Measurements from ENCODE around the gene PDZD2.
"Not testable (repeated sequence)": the region's sequence is repeated elsewhere in the genome, so short reads cannot be mapped to it uniquely, and the experiment has no call there.

Gene PDZD2

DNA sequence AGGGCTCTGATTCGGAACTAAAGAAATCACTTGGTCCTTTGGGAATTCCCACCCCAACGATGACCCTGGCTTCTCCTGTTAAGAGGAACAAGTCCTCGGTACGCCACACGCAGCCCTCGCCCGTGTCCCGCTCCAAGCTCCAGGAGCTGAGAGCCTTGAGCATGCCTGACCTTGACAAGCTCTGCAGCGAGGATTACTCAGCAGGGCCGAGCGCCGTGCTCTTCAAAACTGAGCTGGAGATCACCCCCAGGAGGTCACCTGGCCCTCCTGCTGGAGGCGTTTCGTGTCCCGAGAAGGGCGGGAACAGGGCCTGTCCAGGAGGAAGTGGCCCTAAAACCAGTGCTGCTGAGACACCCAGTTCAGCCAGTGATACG lies 451.8 kb downstream of the PDZD2 start:
- DNase-seq (ENCODE audit: extremely low read depth in 1 of 2, low read depth in 1 of 2): no peak

DNA sequence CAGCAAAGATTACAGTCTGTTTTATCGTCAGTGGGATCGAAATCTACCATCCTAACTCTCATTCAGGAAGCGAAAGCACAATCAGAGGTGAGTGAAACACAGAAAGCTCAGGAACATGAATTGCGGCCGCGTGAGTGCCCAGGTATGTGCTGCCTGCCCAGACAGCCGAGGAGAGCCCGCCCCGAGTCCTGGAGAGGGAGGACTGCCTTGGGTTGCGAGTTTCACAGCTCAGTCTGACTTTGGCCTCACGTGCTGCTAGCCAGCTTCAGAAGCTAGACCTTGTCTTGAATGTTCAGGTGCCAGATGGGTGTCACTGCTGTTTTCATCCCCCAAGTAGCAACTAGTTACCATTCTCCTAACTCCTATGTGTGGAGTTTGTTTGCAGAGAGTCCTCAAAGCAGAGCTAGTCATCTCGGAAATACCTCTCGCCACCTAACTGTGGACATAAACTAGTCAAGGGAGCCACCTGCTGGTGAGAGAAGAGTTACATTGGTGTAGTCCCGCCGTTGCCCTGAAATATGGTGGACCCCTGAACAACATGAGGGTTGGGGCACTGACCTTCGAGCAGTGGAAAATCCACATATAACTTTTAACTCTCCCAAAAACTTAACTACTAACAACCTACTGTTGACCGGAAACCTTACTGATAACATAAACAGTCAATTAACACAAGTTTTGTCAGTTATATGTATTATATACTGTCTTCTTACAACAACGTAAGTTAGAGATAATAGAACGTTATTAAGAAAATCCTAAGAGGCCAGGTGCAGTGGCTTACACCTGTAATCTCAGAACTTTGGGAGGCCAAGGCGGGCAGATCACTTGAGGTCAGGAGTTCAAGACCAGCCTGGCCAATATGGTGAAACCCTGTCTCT lies 454.2 kb downstream of the PDZD2 start:
- DNase-seq (ENCODE audit: extremely low read depth in 1 of 2, low read depth in 1 of 2): peak; percentile 26 to 40

DNA sequence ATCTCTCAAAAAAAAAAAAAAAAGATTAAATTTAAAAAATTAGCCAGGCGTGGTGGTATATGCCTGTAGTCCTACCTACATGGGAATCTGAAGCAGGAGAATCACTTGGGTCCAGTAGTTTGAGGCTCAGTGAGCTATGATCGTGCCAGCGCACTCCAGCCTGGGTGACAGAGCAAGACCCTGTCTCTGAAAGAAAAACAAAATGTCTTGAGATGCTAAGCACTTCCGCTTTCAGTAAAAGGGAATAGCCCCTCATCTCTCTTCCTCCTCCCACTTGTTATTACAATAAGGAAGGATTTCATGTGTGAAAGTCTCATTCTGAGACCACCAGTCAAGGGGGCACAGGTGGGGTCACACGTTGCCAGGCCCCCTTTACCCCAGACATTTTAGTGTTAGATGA lies 455.8 kb downstream of the PDZD2 start:
- DNase-seq (ENCODE audit: extremely low read depth in 1 of 2, low read depth in 1 of 2): no peak

DNA sequence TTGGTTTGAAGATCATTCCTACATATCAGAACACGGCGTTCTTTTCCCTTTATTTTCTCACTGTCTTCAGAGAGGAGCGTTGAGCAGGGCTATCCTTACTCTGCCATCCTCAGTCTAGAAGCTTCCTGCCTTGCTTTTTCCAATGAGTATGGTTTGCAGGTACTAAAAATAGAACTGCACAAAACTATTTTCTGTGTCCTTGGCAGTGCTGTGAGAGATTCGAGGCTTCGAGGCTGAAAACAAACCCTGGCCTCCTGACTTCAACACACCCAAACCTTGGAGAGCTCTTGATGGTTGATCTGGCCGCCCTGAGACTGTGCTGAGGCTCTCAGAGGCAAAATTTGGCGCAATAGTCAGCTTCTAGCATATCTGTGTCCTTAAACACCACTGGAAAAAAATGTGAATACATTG lies 456.3 kb downstream of the PDZD2 start:
- no peak for DNase-seq (ENCODE audit: extremely low read depth in 1 of 2, low read depth in 1 of 2)

DNA sequence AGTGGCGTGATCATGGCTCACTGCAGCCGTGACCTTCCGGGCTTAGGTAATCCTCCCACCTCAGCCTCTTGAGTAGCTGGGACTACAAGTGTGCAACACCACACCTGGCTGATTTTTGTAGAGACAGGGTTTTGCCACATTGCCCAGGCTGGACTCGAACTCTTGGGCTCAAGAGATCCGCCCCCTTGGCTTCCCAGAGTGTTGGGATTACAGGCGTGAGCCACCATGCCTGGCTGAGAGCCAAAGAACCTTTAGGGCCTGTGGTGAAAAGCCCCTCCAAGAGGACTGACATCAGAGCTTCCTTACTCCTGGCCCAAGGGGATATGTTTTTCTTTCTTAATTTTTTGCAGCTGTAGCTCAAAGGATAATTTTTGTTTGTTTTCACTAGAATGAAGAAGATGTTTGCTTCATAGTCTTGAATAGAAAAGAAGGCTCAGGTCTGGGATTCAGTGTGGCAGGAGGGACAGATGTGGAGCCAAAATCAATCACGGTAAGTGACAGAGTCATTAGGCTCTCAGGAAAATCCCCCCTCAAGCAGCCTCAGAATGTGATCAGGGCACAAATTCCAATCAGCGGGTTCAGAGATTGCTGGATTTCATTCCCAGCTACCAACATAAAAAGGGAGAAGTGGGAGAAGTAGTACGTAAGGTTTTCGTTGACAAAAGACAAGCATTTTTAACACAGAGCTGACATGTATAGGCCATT lies 458.1 kb downstream of the PDZD2 start:
- no peak for DNase-seq (ENCODE audit: extremely low read depth in 1 of 2, low read depth in 1 of 2)

DNA sequence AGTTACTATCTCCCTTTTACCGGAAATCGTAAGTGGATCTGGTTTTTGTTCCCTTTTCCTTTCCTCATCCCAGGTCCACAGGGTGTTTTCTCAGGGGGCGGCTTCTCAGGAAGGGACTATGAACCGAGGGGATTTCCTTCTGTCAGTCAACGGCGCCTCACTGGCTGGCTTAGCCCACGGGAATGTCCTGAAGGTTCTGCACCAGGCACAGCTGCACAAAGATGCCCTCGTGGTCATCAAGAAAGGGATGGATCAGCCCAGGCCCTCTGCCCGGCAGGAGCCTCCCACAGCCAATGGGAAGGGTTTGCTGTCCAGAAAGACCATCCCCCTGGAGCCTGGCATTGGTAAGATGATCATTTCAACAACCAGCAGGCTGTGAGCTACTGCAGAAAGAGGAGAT lies 459.4 kb downstream of the PDZD2 start:
- no peak for DNase-seq (ENCODE audit: extremely low read depth in 1 of 2, low read depth in 1 of 2)

DNA sequence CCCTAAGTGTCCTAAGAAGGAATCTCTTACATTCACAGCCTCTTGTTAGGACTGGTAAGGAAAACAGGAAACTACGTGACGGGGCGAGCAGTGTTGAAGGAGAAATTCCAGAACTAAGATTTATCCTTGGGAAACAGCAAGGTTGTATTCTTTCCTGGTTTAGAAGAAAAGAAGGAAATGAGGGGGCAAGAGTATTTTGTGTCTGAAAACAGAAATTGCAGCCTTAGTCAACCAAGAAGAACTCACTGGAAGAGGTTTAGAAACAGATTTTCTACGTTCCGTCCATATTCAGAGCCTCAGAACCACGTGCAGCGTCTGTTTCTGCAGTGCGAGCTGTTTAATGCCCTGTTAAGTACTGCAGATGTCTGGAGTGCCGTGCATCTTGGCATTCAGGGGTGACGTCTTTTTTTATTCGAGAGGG lies 460.0 kb downstream of the PDZD2 start:
- no peak for DNase-seq (ENCODE audit: extremely low read depth in 1 of 2, low read depth in 1 of 2)

DNA sequence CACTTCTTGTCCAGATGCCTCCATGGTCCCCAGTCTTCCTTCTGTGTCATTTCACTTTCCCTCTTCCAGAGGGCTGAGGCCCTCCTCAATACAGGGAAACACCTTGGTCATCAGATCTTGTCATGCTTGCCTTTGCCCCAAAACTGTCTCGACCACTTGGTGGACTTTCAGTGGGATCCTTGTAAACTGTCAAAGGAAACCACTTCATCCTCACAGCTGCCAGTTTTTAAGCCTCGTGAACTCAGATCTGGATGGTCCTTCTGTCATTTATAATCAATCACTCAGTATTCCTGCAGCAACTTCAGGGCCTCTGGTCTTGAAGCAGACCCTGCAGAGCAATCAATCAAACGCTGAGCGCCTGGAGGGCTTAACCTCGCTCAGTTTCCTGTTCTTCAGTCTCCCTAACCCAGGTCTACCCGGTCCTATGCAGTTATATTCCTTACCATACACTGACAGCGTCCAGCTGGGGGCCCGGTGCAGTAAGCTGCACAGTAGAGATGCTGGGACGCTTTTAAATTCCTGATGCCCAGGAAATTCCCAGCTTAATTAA lies 460.6 kb downstream of the PDZD2 start:
- DNase-seq (ENCODE audit: extremely low read depth in 1 of 2, low read depth in 1 of 2): no peak

DNA sequence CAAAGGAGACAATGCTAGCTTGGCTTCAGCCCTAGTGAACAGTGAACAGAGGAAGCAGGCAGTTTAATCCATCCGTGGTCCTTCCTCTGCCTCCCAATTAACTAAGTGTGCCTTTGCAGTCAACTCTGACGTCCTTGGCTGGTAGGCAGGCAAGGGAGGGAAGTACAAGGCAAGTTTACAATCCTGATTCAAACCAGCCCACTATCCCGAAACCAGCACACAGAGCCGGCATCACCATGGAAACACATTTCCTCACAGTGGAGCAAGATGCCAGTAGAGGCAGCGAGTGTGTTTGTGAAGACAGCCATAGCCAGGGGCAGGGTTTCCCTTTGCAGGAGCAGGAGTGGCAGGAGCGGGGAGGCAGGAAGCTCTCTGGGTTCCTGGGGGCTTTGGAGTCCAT lies 461.3 kb downstream of the PDZD2 start:
- DNase-seq (ENCODE audit: extremely low read depth in 1 of 2, low read depth in 1 of 2): no peak

DNA sequence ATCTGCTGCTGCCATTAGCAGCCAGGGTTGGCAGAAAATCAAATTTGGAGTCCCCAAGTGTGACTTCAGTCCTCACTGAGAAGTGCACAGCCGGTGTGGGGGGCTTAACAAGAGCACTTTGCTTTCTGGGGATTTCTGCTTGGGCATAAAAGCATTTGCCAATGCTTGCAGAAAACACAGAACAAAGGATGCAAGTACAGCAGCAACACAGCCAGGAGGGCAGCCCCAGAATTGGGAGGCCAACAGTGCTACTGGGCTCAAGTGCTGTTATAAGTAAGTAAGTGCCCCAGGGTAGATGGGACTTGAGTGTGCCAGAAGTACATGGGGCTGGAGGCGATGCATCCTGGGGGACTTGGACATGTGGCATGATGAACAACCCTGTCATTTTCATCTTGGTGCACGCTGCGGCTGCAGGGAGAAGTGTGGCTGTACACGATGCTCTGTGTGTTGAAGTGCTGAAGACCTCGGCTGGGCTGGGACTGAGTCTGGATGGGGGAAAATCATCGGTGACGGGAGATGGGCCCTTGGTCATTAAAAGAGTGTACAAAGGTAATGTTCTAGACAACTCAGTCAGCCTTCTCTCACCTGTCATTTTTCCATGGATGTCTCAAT lies 461.9 kb downstream of the PDZD2 start:
- no peak for DNase-seq (ENCODE audit: extremely low read depth in 1 of 2, low read depth in 1 of 2)

DNA sequence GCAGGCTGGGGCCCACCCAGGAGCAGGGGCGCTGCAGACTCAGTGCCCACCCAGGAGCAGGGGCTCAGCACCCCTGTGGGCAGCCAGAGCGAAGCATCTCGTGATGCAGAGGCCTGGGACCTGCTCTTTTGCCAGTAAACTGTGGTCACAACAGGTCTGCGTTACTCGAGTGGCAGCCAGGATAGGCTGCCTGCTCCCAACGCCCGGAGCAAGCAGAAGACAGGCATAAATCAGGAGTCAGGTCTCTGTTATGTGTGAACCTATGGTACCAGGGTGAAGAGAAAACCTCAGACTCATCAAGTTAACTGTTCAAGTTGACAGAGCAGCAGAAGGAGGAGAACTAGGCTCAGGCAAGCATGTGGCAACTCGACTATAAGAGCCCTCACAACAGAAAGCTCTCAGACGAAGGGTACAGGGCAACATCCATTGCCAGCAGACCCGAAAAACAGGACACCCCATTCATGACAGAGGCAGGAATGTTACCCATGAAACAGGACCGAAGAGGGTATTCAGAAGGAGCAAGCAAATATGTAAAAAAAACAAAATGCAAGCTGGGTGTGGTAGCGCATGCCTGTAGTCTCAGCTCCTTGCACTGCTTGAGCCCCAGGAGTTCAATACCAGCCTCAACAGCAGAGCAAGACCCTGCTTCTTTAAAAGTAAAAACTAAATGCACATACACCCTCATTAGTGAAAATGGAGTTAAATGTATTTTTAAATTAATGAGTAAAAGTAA lies 463.5 kb downstream of the PDZD2 start:
- no peak for DNase-seq (ENCODE audit: extremely low read depth in 1 of 2, low read depth in 1 of 2)

DNA sequence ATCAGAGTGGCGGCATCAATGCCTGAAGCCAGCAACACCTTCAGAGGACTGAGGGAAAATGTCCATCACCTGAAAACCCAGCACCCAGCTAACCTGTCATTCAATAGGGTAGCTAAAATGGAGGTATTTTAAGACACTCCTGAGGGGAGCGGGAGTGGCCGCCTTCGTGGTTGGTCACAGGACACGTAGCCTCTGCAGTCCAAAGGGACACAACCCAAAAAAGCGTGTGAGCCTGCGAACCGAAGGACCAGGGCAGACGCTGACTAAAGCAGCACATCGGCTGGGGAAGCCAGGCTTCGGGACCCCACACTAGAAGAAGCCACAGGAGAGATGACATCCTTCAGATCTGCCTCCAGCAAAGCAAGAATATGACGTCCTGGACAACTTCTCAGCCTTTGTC lies 464.6 kb downstream of the PDZD2 start:
- no peak for DNase-seq (ENCODE audit: extremely low read depth in 1 of 2, low read depth in 1 of 2)

DNA sequence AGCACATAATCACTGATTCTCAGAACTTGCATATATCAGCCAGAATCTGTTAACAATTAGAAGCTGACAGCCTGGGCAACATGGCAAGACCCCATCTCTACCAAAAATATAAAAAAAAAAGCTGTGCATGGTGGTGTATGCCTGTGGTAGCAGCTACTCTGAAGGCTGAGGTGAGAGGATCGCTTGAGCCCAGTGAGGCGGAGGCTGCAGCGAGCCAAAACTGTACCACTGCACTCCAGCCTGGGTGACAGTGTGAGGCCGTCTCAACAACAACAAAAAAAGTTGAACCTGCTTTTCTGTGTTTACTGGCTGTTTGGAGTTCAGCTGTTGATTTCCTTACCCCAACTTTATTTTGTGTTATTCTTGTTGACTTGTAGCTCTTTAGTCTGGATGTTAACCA lies 468.4 kb downstream of the PDZD2 start:
- DNase-seq (ENCODE audit: extremely low read depth in 1 of 2, low read depth in 1 of 2): no peak

DNA sequence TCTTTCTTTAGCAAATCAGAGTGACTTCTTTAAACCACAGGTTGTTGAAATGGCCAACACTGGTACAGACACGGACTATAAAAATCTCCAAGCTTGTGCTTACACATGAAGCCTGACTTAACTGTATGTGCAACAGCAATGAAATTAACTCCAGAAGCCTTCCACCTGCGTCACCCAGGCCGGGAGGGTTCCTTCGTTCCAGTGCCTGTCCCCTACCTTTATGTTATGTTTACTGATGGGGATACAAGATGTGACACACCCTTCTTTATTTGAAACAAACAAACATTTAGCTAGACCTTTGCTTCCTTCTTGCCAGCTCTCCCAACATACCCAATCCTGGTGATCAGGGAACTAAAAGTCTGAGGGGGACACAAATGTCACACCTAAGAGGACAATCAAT lies 469.2 kb downstream of the PDZD2 start:
- no peak for DNase-seq (ENCODE audit: extremely low read depth in 1 of 2, low read depth in 1 of 2)

DNA sequence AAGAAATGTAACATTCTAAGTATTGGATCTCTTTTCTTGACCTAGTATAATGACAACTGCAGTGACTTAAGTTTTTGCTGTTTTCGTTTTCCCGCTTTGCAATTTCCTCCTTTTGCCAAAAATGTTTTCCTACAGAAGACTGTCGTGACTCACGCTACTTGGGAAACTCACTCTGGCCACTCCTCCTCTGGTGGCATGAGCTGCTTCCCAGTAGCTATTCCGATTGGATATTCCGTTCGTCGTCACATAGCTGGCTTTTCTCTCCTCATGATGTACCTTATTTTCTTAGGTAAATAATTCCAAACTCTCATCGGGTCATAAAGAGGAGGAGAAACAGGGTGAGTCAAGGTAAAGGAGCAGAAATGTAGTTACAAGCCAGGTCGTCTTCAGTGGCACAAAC lies 470.3 kb downstream of the PDZD2 start:
- DNase-seq (ENCODE audit: extremely low read depth in 1 of 2, low read depth in 1 of 2): no peak

DNA sequence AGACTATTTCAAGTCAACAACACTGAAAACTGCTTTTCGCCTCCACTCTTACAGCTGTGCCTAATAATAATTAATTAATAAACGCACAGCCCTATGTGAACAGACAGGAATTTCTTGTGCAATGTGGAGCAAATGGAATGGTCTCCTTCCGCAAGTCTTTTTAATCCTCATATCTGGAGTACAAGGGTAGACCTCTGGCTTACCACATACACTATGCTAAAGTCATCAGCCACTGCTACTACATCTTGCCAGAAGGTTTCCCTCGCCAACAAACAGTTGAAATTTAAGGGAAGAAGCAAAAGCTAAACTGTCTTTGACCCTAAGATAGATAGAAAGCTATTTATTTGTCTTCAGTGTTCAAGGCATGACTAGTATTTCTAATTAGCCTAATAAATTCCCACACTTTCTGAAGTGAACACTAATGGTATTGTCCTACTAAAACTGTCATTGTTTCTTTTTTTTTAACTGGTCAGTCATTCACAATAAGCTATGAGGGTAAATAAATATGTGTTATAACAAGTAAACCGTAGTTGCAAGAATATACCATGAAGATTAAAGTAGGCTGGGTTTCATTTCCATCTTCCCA lies 471.3 kb downstream of the PDZD2 start:
- DNase-seq (ENCODE audit: extremely low read depth in 1 of 2, low read depth in 1 of 2): no peak

DNA sequence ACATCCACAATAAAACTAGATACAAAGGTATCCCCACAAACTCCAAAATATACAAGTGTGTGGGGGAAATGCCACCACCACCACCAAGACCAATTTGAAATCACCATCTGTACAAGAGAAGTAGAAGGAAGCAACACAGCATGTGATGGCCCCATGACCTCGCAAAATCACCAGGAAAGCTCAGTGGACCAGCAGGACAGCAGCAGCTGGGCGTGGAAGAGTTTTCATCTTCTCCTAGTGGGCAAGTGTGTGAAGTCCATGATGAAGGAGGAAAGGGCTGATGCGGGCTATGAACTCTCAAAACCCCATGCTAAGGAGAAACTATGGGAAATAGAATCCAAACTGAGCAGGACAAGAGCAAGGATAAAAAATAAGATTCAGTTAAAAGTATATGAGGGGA lies 477.1 kb downstream of the PDZD2 start:
- DNase-seq (ENCODE audit: extremely low read depth in 1 of 2, low read depth in 1 of 2): no peak

DNA sequence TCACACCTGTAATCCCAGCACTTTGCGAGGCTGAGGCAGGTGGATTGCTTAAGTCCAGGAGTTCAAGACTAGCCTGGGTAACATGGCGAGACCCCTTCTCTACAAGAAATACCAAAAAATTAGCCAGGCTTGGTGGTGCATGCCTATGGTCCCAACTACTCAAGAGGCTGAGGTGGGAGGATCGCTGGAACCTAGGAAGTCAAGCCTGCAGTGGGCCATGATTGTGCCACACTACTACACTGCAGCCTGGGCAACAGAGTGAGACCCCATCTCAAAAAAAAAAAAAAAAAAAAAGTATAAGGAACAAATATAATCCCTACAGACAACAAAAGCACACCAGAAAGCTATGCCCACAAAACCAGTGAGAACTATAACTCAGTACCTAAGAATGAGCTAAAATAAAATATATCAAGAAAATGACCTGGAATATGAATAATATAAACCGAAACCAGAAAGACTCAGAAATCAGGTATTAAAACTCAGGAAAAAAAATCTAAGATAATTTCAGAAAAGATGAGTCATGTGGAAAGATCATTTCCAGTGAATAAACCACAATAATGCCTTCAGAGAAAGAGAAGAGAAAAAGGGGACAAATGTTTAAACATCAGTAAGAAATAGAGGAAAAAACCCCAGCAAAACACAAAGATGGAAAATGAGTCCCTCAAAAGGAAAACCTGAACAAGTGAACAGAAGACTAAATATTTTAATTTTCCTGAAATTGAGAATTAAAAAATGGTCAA lies 477.8 kb downstream of the PDZD2 start:
- no peak for DNase-seq (ENCODE audit: extremely low read depth in 1 of 2, low read depth in 1 of 2)

DNA sequence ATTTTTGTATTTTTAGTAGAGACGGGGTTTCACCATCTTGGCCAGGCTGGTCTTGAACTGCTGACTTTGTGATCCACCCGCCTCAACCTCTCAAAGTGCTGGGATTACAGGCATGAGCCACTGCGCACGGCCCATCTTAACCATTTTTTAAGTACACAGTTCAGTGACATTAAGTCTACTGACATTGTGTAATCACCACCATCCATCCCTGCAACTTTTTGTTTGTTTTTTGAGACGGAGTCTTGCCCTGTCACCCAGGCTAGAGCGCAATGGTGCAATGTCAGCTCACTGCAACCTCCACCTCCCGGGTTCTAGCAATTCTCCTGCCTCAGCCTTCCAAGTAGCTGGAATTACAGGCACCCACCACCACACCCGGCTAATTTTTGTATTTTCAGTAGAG lies 480.0 kb downstream of the PDZD2 start:
- not testable (repeated sequence) for DNase-seq (ENCODE audit: extremely low read depth in 1 of 2, low read depth in 1 of 2)

Measured in stimulated activated CD8-positive, alpha-beta memory T cell treated with anti-CD3 and anti-CD28 coated beads, Interleukin-7, amount 100 ng/mL, for 48 hours (primary cell).